HG03439 (cell line): ENCODE measurements around the gene ATXN10.

Source experiments
- ATAC-seq: cut with Tn5 transposase; IDR thresholded peaks from one replicate; pipeline ENCODE4 v1.9.1; 2021; ENCODE audit warnings: mild to moderate bottlenecking, moderate library complexity; ENCODE audit not compliant: unreplicated experiment

Gene ATXN10

DNA sequence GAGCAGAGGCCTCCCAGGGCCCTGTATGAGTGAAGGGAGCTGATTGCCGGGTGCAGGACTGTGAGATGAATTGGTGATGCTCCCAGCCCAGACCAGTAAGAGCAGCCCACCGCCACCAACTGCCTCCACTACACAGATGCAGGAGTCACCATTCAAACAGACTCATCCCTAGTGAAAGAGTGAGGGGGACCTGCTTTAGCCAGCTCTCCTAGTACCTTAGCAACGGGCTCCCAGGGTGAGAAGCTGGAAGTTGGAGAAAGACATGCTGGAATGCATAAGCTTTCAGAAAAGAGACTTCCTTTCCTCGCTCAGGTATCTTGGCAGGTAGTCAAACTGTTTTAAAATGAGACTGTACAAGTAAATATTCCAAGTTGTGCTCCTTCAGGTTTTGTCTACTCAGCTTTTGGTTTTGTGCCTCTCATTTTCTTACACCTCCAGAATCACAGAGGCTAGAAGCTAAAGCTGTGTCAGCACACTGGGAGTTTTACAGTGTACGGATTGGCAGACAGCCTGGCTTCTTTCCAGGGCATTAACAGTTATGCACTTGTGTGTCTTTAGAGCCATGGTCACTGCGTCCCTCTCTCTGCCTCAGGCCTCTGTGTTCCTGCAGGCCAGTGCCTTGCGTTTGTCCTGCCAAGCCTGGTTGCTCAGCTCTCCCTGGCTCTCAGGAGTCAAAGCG is 146.2 kb downstream of the ATXN10 start:
- no peak for ATAC-seq

GRCh38 chr22:45818424-45819085 is 146.9 kb downstream of the ATXN10 start:
- no peak for ATAC-seq

GRCh38 chr22:45819305-45819704 is 147.7 kb downstream of the ATXN10 start:
- ATAC-seq: no peak

GRCh38 chr22:45823336-45823735 is 151.7 kb downstream of the ATXN10 start:
- no peak for ATAC-seq

- no peak for ATAC-seq
These were observed 154.9 kb downstream of the ATXN10 start for GRCh38 chr22:45826520-45826919.

GRCh38 chr22:45828841-45829240 is 157.2 kb downstream of the ATXN10 start:
- ATAC-seq: no peak

DNA sequence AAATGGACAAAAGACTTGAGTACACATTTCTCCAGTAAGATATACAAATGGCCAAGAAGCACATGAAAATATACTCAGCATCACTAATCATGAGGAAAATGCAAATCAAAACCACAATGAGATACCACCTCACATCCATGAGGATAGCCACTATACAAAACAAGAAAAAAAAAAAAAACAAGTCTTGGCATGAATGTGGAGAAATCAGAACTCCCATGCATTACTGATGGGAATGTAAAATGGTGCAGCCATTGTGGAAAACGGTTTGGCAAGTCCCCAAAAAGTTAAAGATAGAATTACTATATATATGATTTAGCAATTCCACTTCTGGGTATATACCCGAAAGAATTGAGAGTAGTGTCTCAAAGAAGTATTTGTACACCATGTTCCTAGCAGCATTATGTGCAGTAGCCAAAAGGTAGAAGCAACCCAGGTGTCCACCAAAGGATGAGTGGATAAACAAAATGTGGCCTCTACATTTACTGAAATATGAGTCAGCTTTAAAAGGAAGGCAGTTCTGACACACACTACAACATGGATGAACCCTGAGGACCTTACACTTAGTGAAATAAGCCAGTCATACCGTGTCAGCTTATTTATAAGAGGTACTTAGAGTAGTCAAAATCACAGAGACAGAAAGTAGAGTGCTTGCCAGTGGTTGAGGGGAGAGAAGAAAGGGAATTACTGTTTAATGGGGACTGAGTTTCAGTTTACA is 159.1 kb downstream of the ATXN10 start:
- no peak for ATAC-seq

- ATAC-seq: no peak
These were observed 159.8 kb downstream of the ATXN10 start for GRCh38 chr22:45831394-45831793.

DNA sequence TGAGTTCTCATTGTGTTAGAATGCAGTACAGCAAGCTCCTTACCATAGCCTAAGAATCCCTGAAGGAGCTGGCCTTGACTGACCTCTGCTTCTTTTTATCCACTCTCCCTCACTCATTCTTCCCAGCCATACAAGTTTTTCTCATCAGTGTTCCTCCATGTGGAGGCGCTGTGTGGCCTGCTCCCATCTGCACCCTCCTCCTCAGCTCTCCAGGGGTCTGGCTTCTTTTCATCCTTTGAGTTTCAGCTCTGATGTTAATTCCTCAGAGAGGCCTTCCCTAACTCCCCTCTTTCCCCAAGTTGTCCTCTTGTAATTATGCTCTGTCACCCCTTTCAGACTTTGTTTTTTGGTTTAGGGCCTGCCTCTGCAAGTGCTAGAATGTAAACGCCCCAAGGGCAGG is 160.5 kb downstream of the ATXN10 start:
- ATAC-seq: no peak

GRCh38 chr22:45832959-45833580 is 161.4 kb downstream of the ATXN10 start:
- ATAC-seq: no peak

DNA sequence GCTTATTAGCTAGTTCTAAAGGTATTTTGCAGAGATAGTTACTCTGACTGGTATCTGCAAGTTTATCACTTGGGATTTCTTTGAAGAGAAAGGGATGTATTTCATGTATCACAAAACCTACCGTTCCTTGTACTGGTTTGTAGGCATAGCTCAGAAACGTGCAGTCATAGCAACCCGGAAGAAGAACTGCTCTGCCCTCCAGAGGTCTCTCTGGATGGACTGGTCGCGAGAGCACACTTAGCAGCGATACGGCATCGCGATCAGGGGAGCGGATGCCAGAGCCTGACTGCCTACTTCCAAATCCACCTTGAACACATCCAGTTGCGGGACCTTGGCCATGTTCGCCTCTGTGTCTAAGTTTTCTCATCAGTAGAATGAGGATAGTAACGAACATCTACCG is 162.0 kb downstream of the ATXN10 start:
- no peak for ATAC-seq

DNA sequence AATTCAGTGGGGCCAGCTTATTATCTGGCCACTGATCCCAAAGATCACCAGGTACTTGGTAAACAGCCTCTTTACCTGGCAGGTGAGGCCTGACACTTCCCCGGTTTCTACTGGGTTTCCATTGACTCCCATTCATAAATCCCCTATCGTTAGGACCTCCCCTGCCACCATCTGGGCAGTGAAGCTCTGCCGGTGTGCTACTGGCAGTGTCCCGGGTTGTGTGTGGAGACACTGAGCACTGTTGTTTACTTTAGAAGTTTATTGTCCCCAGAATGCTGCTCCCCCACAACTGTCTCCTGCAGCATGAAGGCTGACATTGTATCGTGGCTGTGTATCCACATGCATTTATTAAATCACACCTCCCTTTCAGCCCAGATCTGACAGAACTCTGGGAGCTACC is 162.6 kb downstream of the ATXN10 start:
- no peak for ATAC-seq

GRCh38 chr22:45834795-45835194 is 163.2 kb downstream of the ATXN10 start:
- no peak for ATAC-seq

DNA sequence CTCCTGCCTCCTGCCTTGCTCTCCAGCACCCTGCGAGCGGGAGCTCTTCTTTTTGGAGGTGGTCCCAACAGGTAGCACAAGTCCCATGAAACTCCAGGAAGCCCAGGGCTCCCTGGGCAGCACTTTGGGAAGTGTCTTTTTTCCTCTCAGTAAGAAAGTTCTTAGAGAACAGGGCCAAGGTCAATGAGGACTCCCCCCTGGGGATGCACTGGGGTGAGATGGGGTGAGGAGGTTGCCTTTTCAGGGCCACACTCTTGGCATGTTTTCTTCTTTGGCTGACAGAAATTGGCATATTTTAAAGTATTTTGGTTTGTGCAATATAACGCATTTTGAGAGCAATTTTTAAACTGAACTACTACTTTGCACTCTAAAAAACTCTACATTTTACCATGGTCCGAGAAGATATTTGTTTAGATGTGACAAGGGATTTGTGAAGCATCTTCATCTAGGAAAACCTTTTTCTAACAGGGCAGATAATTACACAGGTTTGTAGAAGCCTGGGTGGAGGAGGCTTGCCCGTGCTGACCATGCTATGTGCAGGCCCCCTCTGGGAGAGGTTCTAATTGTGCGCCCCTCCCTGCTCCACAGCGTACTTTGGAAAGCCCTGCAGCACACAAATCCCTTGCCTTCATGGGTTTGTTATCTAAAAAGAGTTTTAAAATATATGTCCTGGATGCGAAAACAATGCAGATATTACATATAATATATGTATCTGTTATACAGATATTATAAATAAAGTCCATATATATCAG is 165.0 kb downstream of the ATXN10 start:
- ATAC-seq: no peak

DNA sequence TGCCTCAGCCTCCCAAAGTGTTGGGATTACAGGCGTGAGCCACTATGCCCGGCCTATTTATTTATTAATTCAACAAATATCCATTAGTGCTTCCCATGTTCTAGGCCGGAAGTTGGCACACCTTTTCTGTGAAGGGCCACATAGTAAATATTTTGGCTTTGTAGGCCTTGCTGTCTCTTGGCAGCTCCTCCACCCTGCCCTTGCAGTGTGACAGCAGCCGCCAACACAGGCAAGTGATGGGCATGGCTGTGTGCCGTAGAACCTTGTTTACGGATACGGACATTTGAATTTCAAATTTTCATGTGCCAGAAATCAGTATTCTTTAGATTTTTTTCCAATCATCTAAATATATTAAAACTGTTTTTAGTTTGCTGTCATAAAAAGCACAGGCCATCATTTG is 165.9 kb downstream of the ATXN10 start:
- no peak for ATAC-seq

DNA sequence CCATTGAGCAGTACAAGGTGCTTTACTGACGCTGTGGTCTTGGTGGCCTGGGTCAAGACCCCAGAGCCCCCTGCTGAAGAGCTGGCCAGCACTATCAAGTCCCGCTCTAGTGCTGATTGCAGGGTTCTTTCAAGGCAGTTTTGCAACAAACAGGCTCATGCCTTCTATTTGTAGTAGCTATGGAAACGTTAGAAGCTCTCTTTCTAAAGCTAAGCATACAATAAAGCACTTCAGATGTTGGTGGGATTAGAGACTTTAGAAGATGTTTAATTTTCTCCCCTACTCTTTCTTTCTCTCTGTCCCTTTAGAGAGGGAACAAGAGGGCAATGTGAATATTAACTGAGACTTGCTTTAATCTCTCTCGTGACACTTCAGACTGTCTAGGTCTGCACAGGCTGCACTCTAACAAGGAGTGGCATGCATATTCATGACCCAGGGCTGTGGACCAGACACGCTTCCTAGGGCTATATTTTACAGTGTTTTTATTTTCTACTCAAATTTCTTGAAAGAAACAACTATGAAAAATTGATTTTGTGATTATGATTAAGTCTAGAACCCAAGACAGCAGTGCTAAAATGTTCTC is 166.8 kb downstream of the ATXN10 start:
- ATAC-seq: no peak

- no peak for ATAC-seq
These were observed 168.8 kb downstream of the ATXN10 start for GRCh38 chr22:45840483-45840882.

- no peak for ATAC-seq
These were observed 170.8 kb downstream of the ATXN10 start for GRCh38 chr22:45842291-45842991.

DNA sequence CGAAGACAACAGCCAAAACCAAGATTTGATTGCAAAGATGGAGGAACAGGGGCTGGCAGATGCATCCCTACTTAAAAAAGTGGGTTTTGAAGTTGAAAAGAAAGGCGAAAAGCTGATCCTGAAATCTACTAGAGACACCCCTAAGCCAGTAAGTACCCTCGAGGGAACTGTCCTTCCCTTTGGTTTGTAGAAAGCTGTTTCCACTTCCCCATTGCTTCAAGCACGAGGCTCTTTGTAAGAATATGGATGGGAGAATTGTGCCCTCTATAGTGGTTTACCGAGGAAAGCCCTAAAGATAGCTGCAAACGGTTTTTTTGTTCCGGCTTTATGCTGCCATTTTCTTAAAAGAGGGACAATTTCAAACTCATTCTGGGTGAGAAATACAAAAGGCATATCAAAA is 171.4 kb downstream of the ATXN10 start:
- ATAC-seq: no peak

DNA sequence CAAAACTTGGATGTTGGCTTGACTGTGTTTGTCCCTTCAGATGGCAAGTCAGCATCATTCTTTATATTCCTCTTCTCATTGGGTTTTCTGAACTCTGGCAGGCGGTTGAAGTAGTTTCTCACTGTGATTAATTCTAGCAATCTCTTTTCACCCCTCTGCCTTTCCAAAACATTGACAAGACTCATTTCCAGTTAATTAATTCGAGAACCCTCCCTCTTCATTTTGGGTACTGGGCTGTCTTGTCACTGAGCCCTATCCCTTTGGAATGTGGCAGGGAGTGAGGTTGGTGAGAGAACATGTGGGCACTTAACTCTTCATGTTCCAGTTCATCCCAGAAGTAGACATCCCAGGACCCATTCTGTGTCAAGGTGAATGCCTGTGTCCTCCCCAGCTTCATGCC is 172.4 kb downstream of the ATXN10 start:
- no peak for ATAC-seq
